ENCODE data around the gene PHLPP1. TPM values are rescaled to one million over a fixed set of nuclear protein-coding genes. Genes with fewer than 3 reads are reported as not detected.

PHLPP1 gene
- total RNA-seq, 1 experiment from 2014 or later: 14.1 TPM

- Histone ChIP-seq H3K4me2 (ENCODE audit: low read length) (no peak overlapping the region), H3K9me2 (replicated peaks; ENCODE audit: low read length) (no peaks in the 10 kb centered on the region), H3K9ac (ENCODE audit: low read length) (no peak overlapping the region), H2AFZ (ENCODE audit: low read length) (no peak overlapping the region), H3F3A (ENCODE audit: low read length, unreplicated experiment) (no peaks in the 10 kb centered on the region), H3K79me2 (ENCODE audit: low read length) (0 out of 2 replicates have a peak, but pooled peaks cover 9% of the 10 kb centered on the region), H3K27ac (ENCODE audit: low read length) (no peak overlapping the region), H3K36me3 (ENCODE audit: low read depth, low read length) (no peaks in the 10 kb centered on the region), H4K20me1 (ENCODE audit: low read length) (no peaks in the 10 kb centered on the region), H3K27me3 (ENCODE audit: low read length) (no peaks in the 10 kb centered on the region), H3K9me3 (ENCODE audit: low read length) (no peaks in the 10 kb centered on the region), H3K4me1 (ENCODE audit: insufficient read depth, low read length) (peaks cover 44% of the 10 kb centered on the region), H3K4me3 (ENCODE audit: low read length) (no peak overlapping the region)
- ChIA-PET POLR2A (ENCODE audit: unreplicated experiment) (no interaction called here), CTCF (interaction anchor here (0.6 kb wide), 1 partner anchor 450 kb away, joined by 4 read pairs; no protein-coding TSS in a partner anchor)
- no TSS peak for BruUV-seq (replicated peaks)
- no peak for DNase-seq
- ATAC-seq: no peak
- TF ChIP-seq CTCF (conservative IDR thresholded peaks at IDR 0.05; ENCODE audit: low read depth, low read length) (no peak), EZH2phosphoT487 (IDR thresholded peaks at IDR 0.05; ENCODE audit: borderline replicate concordance, low read length) (no peak), EZH2 (IDR thresholded peaks at IDR 0.05; ENCODE audit: low read length, unreplicated experiment) (no peak)
- intact Hi-C loops (cut with micrococcal nuclease): loop anchor here (5.0 kb wide), 3 partner anchors 57 to 163 kb away; partner anchors contain the start of gene PHLPP1
These were observed 164.7 kb downstream of the PHLPP1 start for GRCh38 chr18:62880034-62880433.

GRCh38 chr18:62880673-62881364 lies 165.5 kb downstream of the PHLPP1 start:
- TF ChIP-seq CTCF (conservative IDR thresholded peaks at IDR 0.05; ENCODE audit: low read depth, low read length) (no peak), EZH2 (IDR thresholded peaks at IDR 0.05; ENCODE audit: low read length, unreplicated experiment) (no peak), EZH2phosphoT487 (IDR thresholded peaks at IDR 0.05; ENCODE audit: borderline replicate concordance, low read length) (no peak)
- no TSS peak for BruUV-seq (replicated peaks)
- H3K9me3 ChIP-seq (ENCODE audit: low read length): no peaks in the 10 kb centered on the region
- intact Hi-C loops (cut with micrococcal nuclease): loop anchor here (5.0 kb wide), 3 partner anchors 56 to 164 kb away; partner anchors contain the start of gene PHLPP1
- no peaks in the 10 kb centered on the region for H3F3A ChIP-seq (ENCODE audit: low read length, unreplicated experiment)
- no peaks in the 10 kb centered on the region for H3K36me3 ChIP-seq (ENCODE audit: low read depth, low read length)
- POLR2A ChIA-PET (ENCODE audit: unreplicated experiment): no interaction called here
- no peaks in the 10 kb centered on the region for H3K9me2 ChIP-seq (replicated peaks; ENCODE audit: low read length)
- H3K9ac ChIP-seq (ENCODE audit: low read length): no peak overlapping the region
- CTCF ChIA-PET: interaction anchor here (0.6 kb wide), 1 partner anchor 451 kb away, joined by 4 read pairs; no protein-coding TSS in a partner anchor
- DNase-seq (no peak), ATAC-seq (no peak)
- H3K79me2 ChIP-seq (ENCODE audit: low read length): 0 out of 2 replicates have a peak, but pooled peaks cover 9% of the 10 kb centered on the region
- H4K20me1 ChIP-seq (ENCODE audit: low read length): no peaks in the 10 kb centered on the region
- no peak overlapping the region for H2AFZ ChIP-seq (ENCODE audit: low read length)
- H3K4me1 ChIP-seq (ENCODE audit: insufficient read depth, low read length): peaks cover 47% of the 10 kb centered on the region
- no peak overlapping the region for H3K4me3 ChIP-seq (ENCODE audit: low read length)
- no peaks in the 10 kb centered on the region for H3K27me3 ChIP-seq (ENCODE audit: low read length)
- H3K27ac ChIP-seq (ENCODE audit: low read length): peak overlapping the region; percentile 44; the same call in 1 of the 2 replicates
- H3K4me2 ChIP-seq (ENCODE audit: low read length): peak overlapping the region; percentile 52

Data from PC-3 (cell line).